Activated CD8-positive, alpha-beta memory T cell treated with anti-CD3 and anti-CD28 coated beads, Interleukin-2, amount 50 U/mL, for 48 hours (primary cell): ENCODE results near the gene PRR20B.
"Not testable (repeated sequence)": the region's sequence is repeated elsewhere in the genome, so short reads cannot be mapped to it uniquely, and the experiment has no call there.

Experiments used
- DNase-seq: peaks from one replicate; pipeline ENCODE4 v3.0.0-alpha.2; 2020

PRR20B gene

DNA sequence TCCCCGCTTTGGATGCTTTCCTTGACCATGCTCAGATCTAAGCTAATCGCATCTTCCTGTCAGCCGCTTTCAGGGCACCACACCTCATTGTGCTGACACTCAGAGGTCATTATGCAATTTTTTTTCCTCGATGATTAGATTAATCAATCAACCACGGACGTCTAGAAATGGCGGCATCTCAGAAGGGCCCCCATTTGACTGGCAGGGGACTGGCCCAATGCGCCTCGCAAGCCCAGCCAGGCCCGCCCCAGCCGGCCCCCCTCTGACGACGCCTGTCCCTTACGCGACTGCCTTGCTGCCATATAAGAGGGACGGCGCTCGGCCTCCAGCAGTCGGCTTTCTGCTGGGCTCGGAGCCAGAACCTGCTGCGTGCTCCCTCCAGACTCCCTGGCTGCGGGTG is at the start of gene PRR20B:
Gene PRR20B (plus strand): TSS at position 301 of the 400 bp plus-strand sequence. CDS start 387 bp downstream, outside the sequence.
- DNase-seq, result not testable (repeated sequence)

GRCh38 chr13:57114945-57115344 is 32.3 kb upstream of the PRR20B start:
- no peak for DNase-seq

- no peak for DNase-seq
Measured at GRCh38 chr13:57123681-57124080, 23.6 kb upstream of the PRR20B start.

DNA sequence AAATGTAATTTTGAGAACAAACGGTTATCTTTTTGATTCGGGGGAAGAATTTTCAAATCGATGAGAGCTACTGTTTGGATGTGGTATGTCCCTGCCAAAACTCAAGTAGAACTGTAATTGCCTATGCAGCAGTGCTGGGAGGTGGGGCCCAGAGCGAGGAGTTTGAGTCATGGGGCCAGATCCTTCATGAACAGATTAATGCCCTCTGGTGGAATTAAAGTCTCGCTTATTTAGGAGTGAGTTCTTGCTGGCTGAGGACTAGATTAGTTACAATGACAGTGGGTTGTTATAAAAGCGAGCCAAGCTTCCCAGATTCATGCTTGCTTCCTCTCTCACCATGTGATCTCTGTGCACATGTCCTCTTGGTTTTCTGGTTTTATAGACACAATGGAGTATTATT is 18.4 kb upstream of the PRR20B start:
- no peak for DNase-seq

DNA sequence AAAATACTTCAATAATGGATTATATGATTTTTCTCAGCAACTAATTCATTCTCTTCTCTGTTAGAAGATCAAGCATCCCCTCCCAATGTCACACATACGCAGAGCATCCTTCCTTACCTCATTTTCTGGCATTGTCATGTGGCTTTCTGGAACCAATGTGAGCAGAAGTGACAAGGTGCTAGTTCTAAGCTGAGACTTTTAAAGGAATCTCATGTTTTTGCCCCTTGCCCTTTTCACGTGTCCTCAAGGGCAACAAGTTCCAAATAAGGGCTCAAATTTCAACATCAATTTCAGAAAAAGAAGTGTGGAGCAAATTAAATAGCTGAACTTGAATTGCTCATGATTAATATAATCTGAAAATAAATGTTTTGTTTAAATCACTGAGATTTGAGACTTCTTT is 11.2 kb upstream of the PRR20B start:
- DNase-seq, result no peak

- DNase-seq, result no peak
Measured at GRCh38 chr13:57137585-57137984, 9.7 kb upstream of the PRR20B start.

GRCh38 chr13:57138988-57139387 is 8.3 kb upstream of the PRR20B start:
- no peak for DNase-seq

- DNase-seq, result not testable (repeated sequence)
Measured at GRCh38 chr13:57139781-57140180, 7.5 kb upstream of the PRR20B start.

GRCh38 chr13:57140235-57140968 is 6.9 kb upstream of the PRR20B start, which contains the start of gene PRR20A:
Gene PRR20A (plus strand): TSS chr13:57140918. CDS start chr13:57141305, 387 bp downstream.
- DNase-seq, result not testable (repeated sequence)

DNA sequence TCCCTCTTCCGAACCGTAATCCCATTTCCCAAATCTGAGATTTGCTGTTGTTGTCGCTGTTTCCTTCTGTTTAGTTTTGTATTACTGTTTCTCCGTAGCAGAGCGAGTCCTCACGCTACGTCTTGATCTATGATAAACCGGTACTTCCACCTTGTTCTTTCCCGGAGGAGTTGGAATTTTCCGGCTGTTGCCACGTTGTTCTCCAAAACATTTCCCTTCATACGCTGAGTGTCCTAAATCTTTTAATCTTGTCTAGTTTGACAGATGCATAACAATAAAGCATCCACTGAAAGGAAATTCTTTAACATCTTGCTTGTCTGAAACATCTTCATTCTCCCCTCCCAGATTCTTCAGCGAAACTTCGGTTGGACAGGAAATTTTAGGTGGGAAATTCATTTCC is 818 bp downstream of the PRR20B start:
- DNase-seq, result not testable (repeated sequence)

- DNase-seq, result not testable (repeated sequence)
Measured at GRCh38 chr13:57153761-57154160, 6.5 kb downstream of the PRR20B start, which contains the start of gene PRR20C. Gene PRR20C (plus strand): TSS chr13:57154061. CDS start chr13:57154448, 387 bp downstream.

GRCh38 chr13:57160332-57160731 is 13.0 kb downstream of the PRR20B start, which contains the start of gene PRR20D:
Gene PRR20D (plus strand): TSS chr13:57160632. CDS start chr13:57161019, 387 bp downstream.
- not testable (repeated sequence) for DNase-seq

GRCh38 chr13:57166897-57167296 is 19.6 kb downstream of the PRR20B start, which contains the start of gene PRR20E:
Gene PRR20E (plus strand): TSS chr13:57167197. CDS start chr13:57167584, 387 bp downstream.
- not testable (repeated sequence) for DNase-seq

- no peak for DNase-seq
Measured at GRCh38 chr13:57191667-57192066, 44.4 kb downstream of the PRR20B start.
